HG02981 (cell line): ENCODE measurements around the gene AWAT1.
A peak's percentile ranks its signal among the peaks of the same experiment; 100 is the strongest.
"Not testable (repeated sequence)": the region's sequence is repeated elsewhere in the genome, so short reads cannot be mapped to it uniquely, and the experiment has no call there.

Source experiments
- ATAC-seq: cut with Tn5 transposase; IDR thresholded peaks from one replicate; pipeline ENCODE4 v1.9.1; 2021; ENCODE audit warnings: mild to moderate bottlenecking, moderate library complexity; ENCODE audit not compliant: unreplicated experiment

The AWAT1 gene

GRCh38 chrX:70260104-70260503 is 25.6 kb downstream of the AWAT1 start, which contains the start of gene P2RY4:
P2RY4 (minus strand) TSS chrX:70260204; CDS start chrX:70259624, 580 bp downstream.
- ATAC-seq, result no peak

- ATAC-seq, result peak; percentile 71
Observed at GRCh38 chrX:70262952-70263567, 28.6 kb downstream of the AWAT1 start.

- ATAC-seq, result no peak
Observed at GRCh38 chrX:70264784-70265183, 30.3 kb downstream of the AWAT1 start.

GRCh38 chrX:70268034-70268433 is 33.6 kb downstream of the AWAT1 start, which contains the start of gene ARR3:
ARR3 (plus strand) TSS chrX:70268334; CDS start chrX:70269386, 1,052 bp downstream.
- ATAC-seq, result no peak

- ATAC-seq, result not testable (repeated sequence)
Observed at GRCh38 chrX:70274029-70274428, 39.6 kb downstream of the AWAT1 start.

GRCh38 chrX:70279081-70279480 is 44.6 kb downstream of the AWAT1 start:
- no peak for ATAC-seq

- ATAC-seq, result no peak
Observed at GRCh38 chrX:70280573-70280972, 46.1 kb downstream of the AWAT1 start.

DNA sequence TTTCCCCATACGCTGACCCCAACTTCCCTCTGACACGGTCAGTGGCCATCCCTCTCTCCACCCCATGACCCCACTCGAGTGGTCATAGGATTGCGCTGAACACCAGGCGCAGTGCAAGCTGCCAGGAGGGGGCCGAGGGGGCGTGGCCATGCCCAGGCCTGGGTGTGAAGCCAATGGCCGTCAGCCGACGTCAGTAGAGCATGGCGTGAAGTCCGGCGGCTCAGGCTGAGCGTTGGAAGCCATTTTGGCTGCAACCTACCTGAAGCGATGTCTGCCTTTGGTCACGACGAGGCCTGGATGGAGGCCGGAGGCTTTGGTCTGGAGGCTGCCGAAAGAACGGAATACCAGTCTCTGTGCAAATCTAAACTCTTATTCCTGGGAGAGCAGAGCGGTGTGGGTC is 47.5 kb downstream of the AWAT1 start, which contains the start of gene RAB41:
RAB41 (plus strand) TSS at position 222 of the 400 bp plus-strand sequence; CDS start at position 268, 46 bp downstream.
- no peak for ATAC-seq

DNA sequence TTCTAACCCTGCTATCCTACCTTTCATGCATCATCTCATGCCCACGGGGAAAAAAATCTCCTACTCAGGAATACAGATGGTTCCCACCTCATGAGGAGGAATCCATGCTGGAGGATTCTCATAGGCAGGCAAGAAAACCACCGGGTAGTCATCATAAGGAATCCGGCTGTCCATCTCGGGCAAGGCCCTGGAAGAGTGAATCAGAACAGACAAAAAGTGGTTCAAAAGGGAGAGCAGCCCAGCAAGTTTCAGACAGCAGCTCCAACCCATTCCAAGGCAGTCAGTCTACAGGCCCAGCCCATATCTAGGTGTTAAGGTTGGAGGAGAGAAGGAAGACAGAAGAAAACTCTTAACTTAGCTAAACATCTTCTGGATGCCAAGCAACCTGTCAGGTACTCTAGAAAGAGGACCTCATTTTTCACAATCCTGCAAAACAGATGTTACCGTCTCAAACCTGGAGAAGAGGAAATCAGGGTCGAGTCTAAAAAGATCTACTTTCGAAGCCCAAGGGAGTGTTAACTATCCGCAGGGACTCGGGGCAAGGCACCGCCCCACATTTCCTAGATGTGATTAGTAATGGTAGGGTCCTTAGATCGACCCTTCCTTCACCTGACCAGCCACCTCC is 54.8 kb downstream of the AWAT1 start:
- no peak for ATAC-seq
